Heart left ventricle (tissue), 16 donors: ENCODE measurements around the gene SNX25. TPM values are rescaled to one million over a fixed set of nuclear protein-coding genes. Genes with fewer than 3 reads are reported as not detected.

Source experiments
- ATAC-seq, 4 donors: fragments of 200-7000 bp; cut with Tn5 transposase; one replicate each; pipeline ENCODE4 v1.9.1; 2020 to 2022; ENCODE audit warnings: moderate library complexity in 4 of 4, mild to moderate bottlenecking in 3 of 4, moderate number of reproducible peaks in 1 of 4
- DNase-seq, 5 donors: peaks; one replicate each; pipeline ENCODE4 v3.0.0-alpha.2; 2020
- H3K27ac ChIP-seq, 12 donors: fragments of 200-600 bp; sonication (generic) in 4 of 12; one replicate each; pipeline versions ENCODE4 v1.5.0 to v1.8.0; 2016 to 2022; ENCODE audit warnings: mild to moderate bottlenecking in 2 of 12
- H3K27me3 ChIP-seq, 9 donors: fragments of 200-600 bp; sonication (generic) in 2 of 9; one replicate each; pipeline versions ENCODE4 v1.5.1 to v1.8.0; 2016 to 2022; ENCODE audit warnings: mild to moderate bottlenecking in 3 of 9
- H3K36me3 ChIP-seq, 9 donors: fragments of 200-600 bp; sonication (generic) in 2 of 9; one replicate each; pipeline versions ENCODE4 v1.5.0 to v1.8.0; 2018 to 2022; ENCODE audit warnings: mild to moderate bottlenecking in 2 of 9
- H3K4me1 ChIP-seq, 12 donors: fragments of 200-600 bp; sonication (generic) in 4 of 12; one replicate each; pipeline versions ENCODE4 v1.5.0 to v1.8.0; 2016 to 2022; ENCODE audit warnings: mild to moderate bottlenecking in 3 of 12
- H3K4me3 ChIP-seq, 12 donors: fragments of 200-600 bp; sonication (generic) in 4 of 12; one replicate each; pipeline versions ENCODE4 v1.5.0 to v1.8.0; 2017 to 2022; ENCODE audit warnings: mild to moderate bottlenecking in 9 of 12, moderate library complexity in 4 of 12
- H3K9me3 ChIP-seq, 12 donors: fragments of 200-600 bp; sonication (generic) in 4 of 12; one replicate each; pipeline versions ENCODE4 v1.5.0 to v1.8.0; 2016 to 2022; ENCODE audit warnings: mild to moderate bottlenecking in 1 of 12
- POLR2A ChIP-seq, 2 donors: fragments of 450-650 bp; IDR thresholded peaks; one replicate each; pipeline ENCODE4 v1.6.1; 2017; ENCODE audit warnings: antibody characterized with exemption in 2 of 2, mild to moderate bottlenecking in 2 of 2, moderate library complexity in 2 of 2
- WGBS, 4 donors: extraction: QIAGEN DNeasy Blood & Tissue Kit in 2 of 4; methylation state at CpG; one replicate each; pipeline versions ENCODE4 v1.1.5 to v1.1.7; 2013 to 2018; 5-methylcytosine and 5-hydroxymethylcytosine counted together
- intact Hi-C, 10 donors: fragments of 100-400 bp; cut with DNase I; formaldehyde crosslinking; loops; one replicate each; pipeline versions ENCODE4 v1.11.1 to v1.14.2; 2022
- polyA plus RNA-seq, 2 donors: library from polyadenylated mRNA; stranded (reverse); fragments of 200-250 nt; gene quantifications; one replicate each; pipeline ENCODE4 v1.2.3, GENCODE V29; 2013
- total RNA-seq, 9 donors: library from RNA; depleted of rRNA in 2 of 9; stranded (reverse); fragments of >200 nt in 2 of 9; fragmentation: NEBNext Ultra II Directional in 3 of 9; extraction: Animal tissue kit (Norgen Biotek cat#: 25700) in 3 of 9; gene quantifications; one replicate each; pipeline versions ENCODE4 v1.1.0 to v1.2.4, GENCODE V29; 2016 to 2023
- TF ChIP-seq, protein P1 (sequence below), 12 donors: fragments of 200-600 bp; sonication (generic) in 4 of 12; IDR thresholded peaks; one replicate each; pipeline versions ENCODE4 v1.5.0 to v1.8.0; 2018 to 2022; ENCODE audit warnings: antibody characterized with exemption in 12 of 12, mild to moderate bottlenecking in 5 of 12
- donor health status: ischemic (EF 13 %, LVEDD 7.1; RV severe dilation, severe dysfunction).
- donor health status: healthy with polysubstance abuse.
- donor health status: DM: no; HTN: yes; CAD: no.
- donor health status: DM: no; HTN: no; CAD: no.
- donor health status: ischemic (EF 25% LVEDD 6.9; RV normal size, moderate dysfunction).
- donor health status: ischemic (EF 25% LVEDD 5.7; RV mildly dilated, moderate dysfunction).
- donor health status: healthy.
- donor health status: DM: yes; HTN: yes; CAD: no.
- donor health status: ischemic (EF 35%, LVEDD 5.7; RV mildly dilated, moderate dysfunction).
- donor health status: nonischemic (EF 11% LVEDD 7.7; RV severe dilation, severe dysfunction).
- donor health status: DM: yes; HTN: yes; CAD: no.
- donor health status: PGD.
- donor health status: ischemic (EF 29% LVEDD 5.4; RV normal size, mild dysfunction).
- donor health status: nonischemic (EF 23%, LVEDD 6.1; RV moderate dilation, normal function).

Gene SNX25
- total and polyA plus RNA-seq, 11 donors: 3.1 to 12.4 (median 10.1) TPM

DNA sequence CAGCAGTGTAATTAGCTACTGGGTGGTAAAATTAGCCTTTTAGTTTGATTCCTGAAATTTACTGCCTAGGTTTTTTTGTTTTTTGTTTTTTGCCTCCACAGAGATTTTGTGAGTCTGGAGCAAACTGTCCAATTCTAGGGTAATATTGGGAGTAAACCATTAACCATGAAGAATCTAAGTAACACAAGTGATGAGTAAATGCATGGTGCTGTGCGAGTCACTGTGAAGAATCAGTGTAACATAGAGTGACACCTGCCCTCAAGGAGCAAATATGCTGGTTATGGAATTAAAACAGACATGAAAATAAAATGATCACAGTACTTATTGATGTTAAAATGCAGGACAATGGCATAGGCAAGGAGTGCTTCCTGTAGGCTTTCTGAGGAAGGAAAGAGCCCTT, 126.2 kb downstream of the SNX25 start:
- intact Hi-C loops: loop anchor here in 1 of 10 donors (5.0 kb wide), 1 partner anchor 37 kb away; no protein-coding TSS in a partner anchor
- no peak for DNase-seq
- H3K27ac ChIP-seq: no peak overlapping the region
- no peak overlapping the region for H3K4me3 ChIP-seq
- H3K4me1 ChIP-seq: no peaks in the 10 kb centered on the region
- no peaks in the 10 kb centered on the region for H3K27me3 ChIP-seq
- no peak for TF ChIP-seq POLR2A (IDR thresholded peaks at IDR 0.05)
- TF ChIP-seq, protein P1, sequence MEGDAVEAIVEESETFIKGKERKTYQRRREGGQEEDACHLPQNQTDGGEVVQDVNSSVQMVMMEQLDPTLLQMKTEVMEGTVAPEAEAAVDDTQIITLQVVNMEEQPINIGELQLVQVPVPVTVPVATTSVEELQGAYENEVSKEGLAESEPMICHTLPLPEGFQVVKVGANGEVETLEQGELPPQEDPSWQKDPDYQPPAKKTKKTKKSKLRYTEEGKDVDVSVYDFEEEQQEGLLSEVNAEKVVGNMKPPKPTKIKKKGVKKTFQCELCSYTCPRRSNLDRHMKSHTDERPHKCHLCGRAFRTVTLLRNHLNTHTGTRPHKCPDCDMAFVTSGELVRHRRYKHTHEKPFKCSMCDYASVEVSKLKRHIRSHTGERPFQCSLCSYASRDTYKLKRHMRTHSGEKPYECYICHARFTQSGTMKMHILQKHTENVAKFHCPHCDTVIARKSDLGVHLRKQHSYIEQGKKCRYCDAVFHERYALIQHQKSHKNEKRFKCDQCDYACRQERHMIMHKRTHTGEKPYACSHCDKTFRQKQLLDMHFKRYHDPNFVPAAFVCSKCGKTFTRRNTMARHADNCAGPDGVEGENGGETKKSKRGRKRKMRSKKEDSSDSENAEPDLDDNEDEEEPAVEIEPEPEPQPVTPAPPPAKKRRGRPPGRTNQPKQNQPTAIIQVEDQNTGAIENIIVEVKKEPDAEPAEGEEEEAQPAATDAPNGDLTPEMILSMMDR (IDR thresholded peaks at IDR 0.05): no peak
- H3K36me3 ChIP-seq: peaks cover 0 to 12% (median 2%) of the 10 kb centered on the region in 9 donors
- 95 to 98% (median 97%) methylated on average over 1 of the region's 1 CpG for WGBS, 4 donors
- peaks cover 0 to 10% (median 0%) of the 10 kb centered on the region in 12 donors for H3K9me3 ChIP-seq
- ATAC-seq: no peak

DNA sequence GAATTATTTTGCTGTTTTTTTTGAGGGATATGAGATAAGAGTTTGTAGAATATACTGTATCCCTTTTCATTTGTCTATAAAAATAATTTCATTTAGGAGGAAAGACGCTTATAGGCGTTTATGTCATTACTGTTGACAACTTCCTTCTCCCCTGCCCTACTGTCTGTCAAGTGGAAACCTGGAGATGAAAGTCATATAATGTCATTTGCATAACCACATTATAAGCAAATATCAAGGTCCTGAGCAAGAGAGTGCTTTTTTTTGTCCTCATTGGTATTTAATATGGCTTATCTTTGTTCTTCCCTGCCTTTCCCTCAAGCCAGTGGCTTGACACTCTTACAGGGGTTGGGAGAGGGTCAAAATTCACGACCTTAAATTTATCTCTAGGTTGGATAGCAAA, 130.5 kb downstream of the SNX25 start:
- Histone ChIP-seq H3K27ac (no peak overlapping the region), H3K4me3 (no peak overlapping the region), H3K36me3 (peaks cover 0 to 34% (median 8%) of the 10 kb centered on the region in 9 donors), H3K4me1 (peaks cover 0 to 15% (median 11%) of the 10 kb centered on the region in 12 donors), H3K9me3 (peaks cover 0 to 10% (median 0%) of the 10 kb centered on the region in 12 donors), H3K27me3 (no peaks in the 10 kb centered on the region)
- DNase-seq (no peak), ATAC-seq (no peak)
- no peak for TF ChIP-seq POLR2A (IDR thresholded peaks at IDR 0.05)
- TF ChIP-seq, protein P1 (IDR thresholded peaks at IDR 0.05): no peak
- intact Hi-C loops: loop anchor here in 2 of 10 donors (5.0 kb wide), 2 partner anchors 32 to 52 kb away; no protein-coding TSS in a partner anchor
- WGBS, 4 donors: 84 to 90% (median 85%) methylated on average over 3 of the region's 3 CpGs

DNA sequence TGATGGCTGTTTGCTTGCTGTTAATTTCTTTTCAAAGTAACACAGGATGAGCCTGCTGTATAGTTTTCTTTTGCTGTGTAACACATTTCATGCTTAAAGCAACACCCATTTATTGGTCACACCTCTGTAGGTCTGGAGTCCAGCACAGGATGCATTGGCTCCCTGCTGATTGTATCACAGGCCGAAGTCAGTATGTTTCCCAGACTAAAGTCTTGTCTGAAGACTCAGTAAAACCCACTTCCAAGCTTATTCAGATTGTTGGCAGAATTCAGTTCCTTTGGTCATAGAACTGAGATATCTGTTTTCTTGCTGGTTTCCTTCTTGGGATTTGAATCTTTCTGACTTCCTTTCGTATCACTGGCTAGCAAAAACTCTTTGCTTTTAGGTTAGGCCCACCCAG, 132.0 kb downstream of the SNX25 start:
- peaks cover 0 to 20% (median 16%) of the 10 kb centered on the region in 12 donors for H3K4me1 ChIP-seq
- H3K9me3 ChIP-seq: peaks cover 0 to 10% (median 0%) of the 10 kb centered on the region in 12 donors
- no peaks in the 10 kb centered on the region for H3K27me3 ChIP-seq
- peaks cover 0 to 34% (median 8%) of the 10 kb centered on the region in 9 donors for H3K36me3 ChIP-seq
- no peak overlapping the region for H3K4me3 ChIP-seq
- TF ChIP-seq, protein P1 (IDR thresholded peaks at IDR 0.05): no peak
- TF ChIP-seq POLR2A (IDR thresholded peaks at IDR 0.05): no peak
- ATAC-seq: no peak
- WGBS, 4 donors: 66 to 80% (median 73%) methylated on average over 2 of the region's 2 CpGs
- intact Hi-C loops: loop anchor here in 1 of 10 donors (5.0 kb wide), 1 partner anchor 51 kb away; no protein-coding TSS in a partner anchor
- no peak for DNase-seq
- no peak overlapping the region for H3K27ac ChIP-seq

DNA sequence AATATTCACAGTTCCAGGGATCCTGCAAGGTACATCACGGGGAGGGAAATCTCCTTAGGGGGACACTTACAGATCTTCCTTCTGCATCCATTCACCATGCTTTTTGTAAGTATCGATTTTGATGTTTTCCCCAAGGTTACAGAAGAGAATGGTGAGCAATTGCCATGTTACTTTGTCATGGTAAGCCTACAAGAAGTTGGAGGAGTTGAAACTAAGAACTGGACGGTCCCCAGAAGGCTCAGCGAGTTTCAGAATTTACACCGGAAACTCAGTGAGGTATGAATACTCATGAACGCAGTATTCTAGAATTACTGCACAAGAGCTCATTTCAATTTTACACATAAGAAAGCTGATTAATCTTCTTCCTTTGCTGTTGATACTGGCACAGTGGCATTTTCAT, 132.4 kb downstream of the SNX25 start:
- Histone ChIP-seq H3K4me3 (no peak overlapping the region), H3K9me3 (peaks cover 0 to 10% (median 0%) of the 10 kb centered on the region in 12 donors), H3K27me3 (no peaks in the 10 kb centered on the region), H3K36me3 (peaks cover 0 to 37% (median 11%) of the 10 kb centered on the region in 9 donors), H3K4me1 (peaks cover 0 to 20% (median 16%) of the 10 kb centered on the region in 12 donors), H3K27ac (no peak overlapping the region)
- ATAC-seq (no peak), DNase-seq (no peak)
- WGBS, 4 donors: 94 to 96% (median 95%) methylated on average over 6 of the region's 6 CpGs
- TF ChIP-seq POLR2A (IDR thresholded peaks at IDR 0.05): no peak
- TF ChIP-seq, protein P1 (IDR thresholded peaks at IDR 0.05): no peak
- intact Hi-C loops: loop anchor here in 1 of 10 donors (5.0 kb wide), 1 partner anchor 50 kb away; no protein-coding TSS in a partner anchor
